GM19240 (cell line): ENCODE data around the gene WNK4.

Experiments
- DNase-seq: peaks from one replicate; pipeline ENCODE4 v3.0.0; 2011; ENCODE audit warnings: low spot score; ENCODE audit not compliant: insufficient read length

The WNK4 gene

GRCh38 chr17:42796066-42796758 is 15.8 kb downstream of the WNK4 start:
- DNase-seq, result no peak

DNA sequence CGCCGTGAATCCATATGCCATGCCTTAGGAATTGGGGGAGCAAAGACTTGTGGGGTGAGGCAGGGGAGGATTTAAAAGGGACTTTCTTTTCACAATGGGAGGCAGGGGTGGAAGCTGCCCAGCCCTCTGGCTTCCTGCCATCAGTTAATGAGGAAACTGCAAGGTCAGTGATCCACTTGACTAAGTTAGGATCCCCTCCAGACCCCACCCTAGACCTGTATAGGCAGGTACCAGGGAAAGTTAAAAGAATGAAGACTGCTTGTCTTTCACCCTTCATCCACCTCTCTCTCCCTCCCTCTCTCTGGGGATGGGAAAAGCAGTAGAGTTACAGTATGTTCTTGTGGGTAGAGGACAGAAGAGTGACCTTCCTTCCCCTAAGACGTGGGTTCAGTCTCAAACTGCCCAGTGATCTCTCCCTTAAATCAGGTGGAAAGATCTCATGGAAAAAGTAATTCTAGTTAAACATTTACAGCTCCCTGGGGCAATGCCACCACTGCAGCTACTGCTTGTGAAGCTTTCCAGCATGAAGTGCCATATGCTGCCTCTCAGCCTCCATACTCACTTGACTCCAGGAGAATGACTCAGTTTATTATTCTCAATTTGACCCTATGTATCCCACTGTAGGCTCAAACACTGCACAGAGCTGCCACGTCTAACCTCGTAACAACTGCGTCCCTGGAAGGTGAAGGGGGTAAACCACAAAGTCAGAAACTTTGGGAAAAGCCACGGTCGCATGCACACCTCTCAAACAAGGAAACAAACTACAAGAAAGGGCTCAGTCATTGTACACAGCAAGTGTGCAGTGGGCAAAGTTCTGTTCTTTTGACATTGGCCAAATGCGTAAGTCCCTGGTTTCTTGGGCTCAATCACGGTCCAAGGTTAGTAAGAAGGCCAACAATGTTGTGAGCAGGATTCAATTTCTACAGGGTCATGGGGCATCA is 16.9 kb downstream of the WNK4 start:
- no peak for DNase-seq

GRCh38 chr17:42798011-42798382 is 17.6 kb downstream of the WNK4 start:
- no peak for DNase-seq

DNA sequence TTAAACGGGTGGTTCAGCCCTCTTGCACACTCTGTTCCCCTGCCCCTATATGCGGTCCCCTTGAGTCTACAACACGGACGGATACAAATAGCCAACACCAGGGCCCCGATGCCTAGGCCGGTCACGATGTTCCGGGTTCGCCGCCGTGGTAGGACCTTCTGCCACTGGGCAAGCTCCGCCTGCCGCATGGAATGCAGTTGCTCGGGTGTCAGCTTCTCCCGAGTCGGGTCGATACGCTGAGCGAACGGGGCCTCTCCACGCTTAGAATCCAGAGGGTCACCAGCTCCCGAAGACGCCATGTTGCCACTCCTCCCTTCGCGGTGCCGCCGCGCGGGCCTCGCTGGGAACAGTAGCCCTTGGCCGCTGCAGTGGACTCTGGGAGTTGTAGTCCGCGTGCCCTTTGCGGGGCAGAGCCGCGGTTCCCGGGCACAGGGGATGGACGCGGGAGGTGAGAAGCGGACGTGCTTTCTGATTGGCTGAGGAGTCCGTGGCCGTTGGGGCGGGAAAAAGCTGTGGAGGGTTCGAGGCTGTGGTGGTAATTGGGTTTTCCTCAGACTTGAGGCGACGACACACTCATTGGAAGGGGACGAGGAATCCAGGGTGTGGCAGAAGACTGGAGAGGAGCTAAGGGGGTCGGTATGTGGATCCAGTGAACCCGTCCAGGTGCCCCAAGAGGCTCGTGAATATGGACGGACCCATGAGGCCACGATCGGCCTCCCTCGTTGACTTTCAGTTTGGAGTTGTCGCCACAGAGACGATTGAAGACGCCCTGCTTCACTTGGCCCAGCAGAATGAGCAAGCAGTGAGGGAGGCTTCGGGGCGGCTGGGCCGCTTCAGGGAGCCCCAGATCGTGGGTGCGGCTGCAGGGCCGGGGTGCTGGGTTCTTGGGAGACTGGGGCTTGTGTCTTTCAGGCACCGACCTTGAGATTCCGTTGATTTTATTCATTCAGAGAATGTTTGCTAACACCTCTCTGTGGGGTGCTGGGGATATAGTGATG is 18.3 kb downstream of the WNK4 start, which contains the start of the genes CNTD1 and COA3:
TSS of gene CNTD1 (plus strand) at position 479 of the 998 bp plus-strand sequence. CDS start at position 686, 207 bp downstream.
TSS of gene COA3 (minus strand) at position 322 of the 998 bp plus-strand sequence. CDS start at position 299, 23 bp downstream.
- peak; percentile 92 for DNase-seq

GRCh38 chr17:42803074-42803883 is 22.9 kb downstream of the WNK4 start:
- DNase-seq, result no peak

GRCh38 chr17:42804918-42805367 is 24.5 kb downstream of the WNK4 start:
- no peak for DNase-seq

- no peak for DNase-seq
These were observed 25.8 kb downstream of the WNK4 start for GRCh38 chr17:42806249-42806648.

- DNase-seq, result no peak
These were observed 28.8 kb downstream of the WNK4 start for GRCh38 chr17:42809250-42809649.

DNA sequence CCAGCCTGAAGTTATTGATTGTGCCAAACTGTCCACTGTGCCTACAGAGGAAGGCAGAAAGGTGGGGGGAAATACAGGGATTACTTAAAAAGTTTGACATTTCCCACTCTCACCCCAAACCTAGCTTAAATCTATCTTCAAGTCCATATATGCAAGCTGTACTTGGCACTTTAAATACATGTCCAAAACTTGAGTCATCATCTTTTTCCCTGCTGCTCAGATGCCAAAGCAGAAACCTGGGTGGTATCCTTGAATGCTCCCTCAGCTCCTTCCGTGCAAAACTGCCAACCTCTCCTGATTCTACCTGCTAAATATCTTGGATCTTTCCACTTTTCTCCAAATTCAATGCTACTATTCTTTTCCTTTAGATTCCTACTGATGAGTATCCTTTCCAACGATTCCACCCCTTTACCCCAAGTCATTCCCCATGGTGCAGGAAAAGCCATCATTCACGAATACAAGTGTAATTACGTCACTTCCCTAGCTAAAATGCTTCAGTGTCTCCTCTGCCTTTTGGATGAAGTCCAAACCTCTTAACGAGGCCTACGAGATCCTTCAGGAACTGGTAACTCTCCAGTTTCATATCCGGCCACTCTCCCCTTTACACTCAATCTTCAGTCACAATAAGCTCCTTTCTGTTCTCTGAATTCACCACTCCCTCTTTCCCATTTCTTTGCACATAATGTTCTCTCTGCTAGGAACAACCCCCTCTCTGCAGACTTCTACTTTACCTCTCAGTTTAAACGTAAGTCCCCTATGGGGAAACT is 34.4 kb downstream of the WNK4 start:
- DNase-seq, result no peak

- no peak for DNase-seq
These were observed 37.5 kb downstream of the WNK4 start for GRCh38 chr17:42817866-42818265.

DNA sequence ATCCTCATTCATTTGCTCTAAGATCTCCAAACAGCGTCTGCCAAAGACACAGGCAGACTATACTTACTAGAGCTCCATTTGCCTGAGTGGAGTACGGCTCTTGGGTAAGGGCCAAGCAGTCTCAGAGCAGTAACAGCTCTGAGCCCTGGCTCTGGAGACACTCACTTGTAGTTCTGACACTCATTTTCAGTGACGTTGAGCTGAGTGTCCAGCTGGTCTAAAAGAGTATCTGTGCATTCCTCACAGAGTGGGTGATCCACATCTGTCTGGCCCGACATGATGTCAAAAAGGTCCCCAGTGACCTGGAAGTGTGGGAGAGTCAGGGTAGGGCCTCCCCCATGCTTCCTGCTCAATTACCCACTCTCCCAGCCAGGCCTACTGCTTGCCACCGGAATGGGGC is 38.0 kb downstream of the WNK4 start:
- no peak for DNase-seq

DNA sequence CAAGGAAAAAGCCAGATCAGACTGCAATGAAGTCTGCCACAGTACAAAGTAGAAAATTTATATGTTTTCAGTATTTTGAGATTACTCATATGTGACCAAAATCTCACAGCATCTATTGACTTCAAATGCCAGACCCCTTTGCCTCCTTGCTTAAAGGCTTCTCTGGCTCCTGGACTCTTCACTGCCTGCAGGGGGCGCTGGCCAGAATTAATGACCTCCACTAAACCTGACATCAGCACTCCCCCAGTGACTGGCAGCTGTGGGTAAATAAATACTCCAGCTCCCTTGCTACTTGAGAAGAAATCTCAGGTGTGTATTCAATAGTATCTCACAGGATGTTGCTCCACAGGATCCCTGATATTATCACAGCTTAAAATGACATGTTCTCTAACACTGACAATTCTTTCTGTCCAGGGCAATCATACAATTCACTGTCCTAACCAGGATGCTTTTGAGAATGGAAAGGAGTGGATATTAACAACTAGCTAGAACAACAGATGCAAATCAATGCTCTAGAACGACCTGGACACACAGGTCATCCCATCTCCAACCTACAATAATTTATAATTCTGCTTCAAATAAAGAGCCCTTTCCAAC is 39.6 kb downstream of the WNK4 start:
- peak; percentile 45 for DNase-seq

- no peak for DNase-seq
These were observed 40.8 kb downstream of the WNK4 start for GRCh38 chr17:42821176-42821575.

DNA sequence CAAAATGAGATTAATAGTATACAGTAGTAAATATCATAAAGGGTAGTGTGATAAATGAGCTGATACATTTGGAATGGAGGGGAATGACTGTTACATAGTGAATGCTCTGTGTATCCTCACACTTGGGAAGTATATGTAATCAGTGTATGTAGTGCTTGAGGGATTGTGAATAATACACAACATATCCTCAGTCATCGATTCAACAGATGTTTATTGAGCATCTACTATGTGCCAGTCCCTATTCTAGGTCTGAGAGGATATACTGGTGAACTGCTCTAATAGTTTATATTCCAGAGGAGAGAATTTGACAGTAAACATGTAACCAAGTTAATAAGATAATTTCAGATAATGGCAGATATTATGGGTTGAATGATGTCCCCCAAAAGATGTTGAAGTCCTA is 47.1 kb downstream of the WNK4 start:
- DNase-seq, result no peak

DNA sequence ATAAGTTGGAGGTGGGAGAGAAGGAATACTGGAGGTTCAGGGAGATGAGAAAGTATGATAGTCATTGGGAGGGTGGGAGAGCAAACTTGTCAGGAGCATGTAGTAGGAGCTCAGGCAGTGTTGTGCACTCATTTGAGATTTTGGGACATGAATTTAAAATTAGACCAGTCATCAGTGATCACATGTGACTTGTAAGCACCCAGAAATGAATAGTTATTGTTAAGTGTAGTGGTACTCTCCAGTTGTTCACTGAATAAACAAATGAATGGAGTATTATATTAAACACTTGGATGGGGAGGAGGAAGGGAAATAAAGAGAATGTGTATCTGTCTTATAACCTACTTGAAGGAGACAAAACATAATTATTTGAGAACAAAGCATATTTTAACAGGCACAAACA is 50.6 kb downstream of the WNK4 start:
- DNase-seq, result no peak

DNA sequence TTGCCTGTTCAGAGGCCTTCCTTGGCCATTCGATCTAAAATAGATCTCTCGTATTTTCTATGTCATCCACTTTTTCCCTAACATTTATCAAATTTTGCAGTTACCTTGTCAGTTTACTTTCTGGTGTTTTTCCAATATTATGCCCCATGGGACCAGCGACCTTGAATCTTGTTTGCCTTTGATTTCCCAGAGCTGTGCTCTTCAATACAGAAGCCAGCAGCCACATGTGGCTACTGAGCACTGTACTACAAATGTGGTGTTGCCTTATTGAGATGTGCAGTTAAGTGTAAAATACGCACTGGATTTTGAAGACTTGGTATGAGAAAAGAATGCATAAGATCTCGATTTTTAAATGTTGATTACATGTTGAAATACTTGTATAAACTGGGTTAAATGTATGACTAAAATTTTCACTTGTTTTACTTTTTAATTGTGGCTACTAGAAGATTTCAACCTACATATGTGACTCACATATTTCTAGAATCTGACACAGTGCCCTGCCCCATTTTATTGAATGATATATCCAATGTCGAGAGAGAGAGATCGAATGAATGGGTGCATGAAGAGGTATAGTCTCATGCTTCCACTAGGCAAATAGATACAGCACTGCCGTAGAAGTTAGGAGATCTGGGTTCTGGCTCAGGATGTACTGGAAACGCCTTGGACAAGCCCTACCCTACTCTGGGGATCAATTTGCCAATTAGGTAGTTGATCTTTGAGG is 52.0 kb downstream of the WNK4 start:
- DNase-seq, result no peak

DNA sequence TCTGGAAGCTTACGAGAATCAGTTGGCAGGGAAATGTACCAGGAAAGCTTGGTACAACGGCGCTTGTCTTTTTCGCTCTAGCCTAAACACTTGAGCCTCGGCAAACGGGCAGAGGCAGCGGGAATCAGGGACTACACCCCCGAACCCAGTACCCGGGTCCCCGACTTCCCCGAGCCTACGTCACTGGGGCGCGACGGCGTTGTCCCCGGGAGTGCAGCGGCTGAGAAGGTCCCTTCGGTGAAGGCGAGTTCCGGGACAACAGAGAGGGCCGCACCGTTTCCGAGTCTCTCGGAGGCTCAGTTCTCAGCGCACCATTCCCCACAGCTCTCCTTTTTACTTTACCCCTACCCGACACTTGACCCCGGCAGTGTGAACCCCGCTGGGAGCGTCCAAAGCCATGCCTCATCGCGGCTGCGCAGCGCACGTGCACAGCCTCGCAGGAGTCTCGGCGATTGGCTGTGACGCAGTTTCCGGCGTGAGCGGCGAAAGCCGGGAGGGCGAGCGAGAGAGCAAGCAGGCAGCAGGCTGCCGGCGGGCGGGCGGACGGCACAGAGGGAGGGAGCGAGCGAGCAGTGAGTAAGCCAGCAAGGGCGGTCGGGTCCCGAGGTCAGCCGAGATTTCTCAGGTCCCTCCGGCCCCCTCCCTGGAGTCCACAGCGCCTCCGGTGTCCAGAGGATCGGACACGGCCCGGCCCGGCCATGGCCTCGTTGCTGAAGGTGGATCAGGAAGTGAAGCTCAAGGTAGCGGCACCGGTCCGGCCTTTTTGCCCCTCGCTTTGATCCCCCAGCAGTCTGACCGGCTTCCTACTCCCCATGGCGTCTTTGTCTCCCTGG is 52.7 kb downstream of the WNK4 start, which contains the start of gene PSME3:
TSS of gene PSME3 (plus strand) at position 464 of the 833 bp plus-strand sequence. CDS start at position 699, 235 bp downstream.
- DNase-seq, result peak; percentile 89
